Measurements from ENCODE around the gene HRH2.

- TF ChIP-seq TAF1 (IDR thresholded peaks at IDR 0.05; ENCODE audit: borderline replicate concordance, insufficient read depth, low read length) (no peak), REST (IDR thresholded peaks at IDR 0.05; ENCODE audit: insufficient read depth in 1 of 2, low read depth in 2 of 2, low read length in 2 of 2) (no peak), POLR2AphosphoS5 (IDR thresholded peaks at IDR 0.05; ENCODE audit: low read depth, low read length) (no peak), SIN3A (IDR thresholded peaks at IDR 0.05; ENCODE audit: borderline replicate concordance, insufficient read depth, low read length) (no peak)
Measured at GRCh38 chr5:175740014-175740413, 82.1 kb downstream of the HRH2 start.
